Stimulated activated CD8-positive, alpha-beta memory T cell treated with anti-CD3 and anti-CD28 coated beads, Interleukin-7, amount 100 ng/mL, for 24 hours (primary cell): Measurements from ENCODE around the gene NFE2L3.
"Not testable (repeated sequence)": the region's sequence is repeated elsewhere in the genome, so short reads cannot be mapped to it uniquely, and the experiment has no call there.

ENCODE experiments used
- DNase-seq: peaks from one replicate; pipeline ENCODE4 v3.0.0-alpha.2; 2020; ENCODE audit warnings: low read depth

The NFE2L3 gene, protein sequence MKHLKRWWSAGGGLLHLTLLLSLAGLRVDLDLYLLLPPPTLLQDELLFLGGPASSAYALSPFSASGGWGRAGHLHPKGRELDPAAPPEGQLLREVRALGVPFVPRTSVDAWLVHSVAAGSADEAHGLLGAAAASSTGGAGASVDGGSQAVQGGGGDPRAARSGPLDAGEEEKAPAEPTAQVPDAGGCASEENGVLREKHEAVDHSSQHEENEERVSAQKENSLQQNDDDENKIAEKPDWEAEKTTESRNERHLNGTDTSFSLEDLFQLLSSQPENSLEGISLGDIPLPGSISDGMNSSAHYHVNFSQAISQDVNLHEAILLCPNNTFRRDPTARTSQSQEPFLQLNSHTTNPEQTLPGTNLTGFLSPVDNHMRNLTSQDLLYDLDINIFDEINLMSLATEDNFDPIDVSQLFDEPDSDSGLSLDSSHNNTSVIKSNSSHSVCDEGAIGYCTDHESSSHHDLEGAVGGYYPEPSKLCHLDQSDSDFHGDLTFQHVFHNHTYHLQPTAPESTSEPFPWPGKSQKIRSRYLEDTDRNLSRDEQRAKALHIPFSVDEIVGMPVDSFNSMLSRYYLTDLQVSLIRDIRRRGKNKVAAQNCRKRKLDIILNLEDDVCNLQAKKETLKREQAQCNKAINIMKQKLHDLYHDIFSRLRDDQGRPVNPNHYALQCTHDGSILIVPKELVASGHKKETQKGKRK

DNA sequence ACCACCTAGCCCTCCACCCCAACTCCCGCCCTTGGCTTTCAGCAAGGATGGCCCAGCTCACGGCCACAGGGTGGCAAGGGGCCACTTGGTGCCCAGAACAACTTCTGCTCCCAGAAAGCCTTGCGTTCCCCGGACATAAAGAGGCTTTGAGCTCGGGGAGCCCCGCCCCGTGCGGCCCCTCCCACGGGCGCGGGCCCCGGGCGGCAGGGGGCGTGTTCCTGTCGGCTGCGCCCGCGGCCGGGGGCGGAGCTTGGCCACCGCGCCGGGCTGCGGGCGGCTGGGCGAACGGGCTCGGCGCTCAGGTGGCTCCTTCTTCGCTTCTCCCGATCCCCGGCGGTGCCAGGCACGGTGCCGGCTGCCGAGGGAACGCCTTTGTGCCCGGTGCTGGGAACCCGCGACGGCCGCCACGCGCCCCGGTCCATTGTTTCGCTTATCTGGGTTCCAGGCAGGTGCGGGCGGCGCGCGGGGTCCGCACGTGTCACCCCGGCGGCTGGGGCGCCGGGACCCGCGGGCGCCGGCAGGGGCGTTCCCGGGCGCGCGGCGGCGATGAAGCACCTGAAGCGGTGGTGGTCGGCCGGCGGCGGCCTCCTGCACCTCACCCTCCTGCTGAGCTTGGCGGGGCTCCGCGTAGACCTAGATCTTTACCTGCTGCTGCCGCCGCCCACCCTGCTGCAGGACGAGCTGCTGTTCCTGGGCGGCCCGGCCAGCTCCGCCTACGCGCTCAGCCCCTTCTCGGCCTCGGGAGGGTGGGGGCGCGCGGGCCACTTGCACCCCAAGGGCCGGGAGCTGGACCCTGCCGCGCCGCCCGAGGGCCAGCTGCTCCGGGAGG, at the start of gene NFE2L3:
Gene NFE2L3, plus strand, starts transcription at position 246 of the 829 bp plus-strand sequence. Its CDS starts 301 bp downstream, at position 547.
- DNase-seq: no peak

DNA sequence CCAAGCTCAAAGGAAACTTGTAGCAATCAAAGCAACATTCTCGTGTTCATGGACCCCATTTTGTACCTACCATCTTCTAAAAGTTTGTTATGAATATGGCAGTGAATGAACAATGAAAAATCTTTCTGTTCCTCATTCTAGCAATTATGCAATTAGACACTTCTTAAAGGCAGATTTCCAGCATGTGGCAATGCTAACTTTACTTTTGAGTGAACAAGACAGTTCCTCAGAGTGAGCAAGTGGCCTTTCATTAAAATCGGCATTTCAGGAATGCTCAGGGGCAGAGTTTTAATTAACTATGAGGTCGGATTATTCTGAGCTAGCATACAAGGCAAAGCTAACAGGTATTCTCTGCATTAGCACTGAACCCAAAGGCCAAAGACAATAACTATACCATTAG, 48.4 kb upstream of the NFE2L3 start:
- DNase-seq: no peak

DNA sequence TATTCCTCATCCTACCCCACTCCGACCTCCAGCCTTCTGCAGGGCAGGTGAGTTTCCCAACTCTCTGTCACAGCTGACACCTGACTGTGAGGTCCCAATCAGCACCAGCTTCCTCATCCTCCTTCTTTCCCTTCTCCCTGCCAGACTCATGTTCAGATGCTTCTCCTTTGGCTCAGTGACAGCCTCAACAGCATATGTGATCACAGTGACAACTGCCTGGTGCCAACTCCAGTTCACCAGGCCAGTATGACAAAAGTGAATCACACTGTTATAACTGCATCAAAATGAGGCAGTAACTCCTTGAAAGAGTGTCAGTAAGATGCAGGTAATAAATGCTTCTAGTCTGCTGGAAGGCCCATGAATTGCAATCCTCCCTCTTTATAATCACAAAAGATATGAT, 46.8 kb upstream of the NFE2L3 start:
- no peak for DNase-seq

DNA sequence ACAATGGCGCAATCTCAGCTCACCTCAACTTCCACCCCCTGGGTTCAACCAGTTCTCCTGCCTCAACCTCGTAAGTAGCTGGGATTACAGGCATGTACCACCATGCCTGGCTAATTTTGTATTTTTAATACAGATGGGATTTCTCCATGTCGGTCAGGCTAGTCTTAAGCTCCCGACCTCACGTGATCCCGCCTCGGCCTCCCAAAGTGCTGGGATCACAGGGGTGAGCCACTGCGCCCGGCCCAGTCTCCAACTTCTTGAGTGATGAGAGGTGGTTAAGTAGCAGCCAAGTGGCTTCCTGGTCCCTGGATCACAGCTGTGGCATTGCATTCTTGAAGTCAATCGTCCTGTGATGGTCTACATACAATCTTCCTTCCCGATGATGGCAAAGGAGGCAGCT, 46.1 kb upstream of the NFE2L3 start:
- DNase-seq: no peak

DNA sequence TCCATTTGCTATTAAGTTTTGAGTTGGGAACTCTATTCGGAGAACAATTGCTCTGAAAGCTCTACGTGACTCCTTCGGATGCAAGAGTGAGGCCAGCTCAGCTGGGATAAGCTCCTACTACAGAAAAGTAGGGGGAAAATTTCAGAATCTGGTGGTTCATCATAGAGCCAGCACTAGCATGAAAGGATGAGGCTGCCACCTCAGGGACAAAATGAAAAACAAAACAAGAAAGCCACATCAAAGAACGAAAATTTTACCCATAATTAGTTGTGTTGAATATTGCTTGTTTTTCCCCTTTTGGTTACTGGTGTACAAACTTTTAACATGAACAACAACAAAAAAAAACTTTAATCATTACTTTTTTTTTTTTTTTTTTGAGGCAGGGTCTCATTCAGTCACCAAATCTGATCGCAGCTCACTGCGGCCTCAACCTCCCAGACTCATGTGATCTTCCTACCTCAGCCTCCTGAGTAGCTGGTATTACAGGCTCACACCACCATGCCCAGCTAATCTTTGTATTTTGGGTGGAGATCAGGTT, 39.7 kb upstream of the NFE2L3 start:
- no peak for DNase-seq

DNA sequence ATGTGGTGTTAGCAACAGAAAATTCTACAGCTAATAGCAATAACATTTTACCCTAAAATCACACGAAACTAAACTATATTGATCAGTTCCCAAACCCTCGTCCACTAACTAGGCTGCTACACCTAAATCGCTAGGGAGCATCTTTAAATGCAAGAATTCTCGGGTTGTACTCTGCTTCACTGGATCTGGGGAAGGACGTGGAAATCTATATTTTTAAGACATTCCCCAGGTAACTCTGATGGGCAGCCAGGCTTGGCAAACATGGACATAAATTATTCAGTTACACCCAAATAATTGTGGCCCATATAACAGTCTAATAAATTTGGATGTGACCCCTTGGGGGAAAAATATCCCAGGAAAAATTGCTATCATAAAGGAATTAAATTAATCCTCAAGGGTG, 36.3 kb upstream of the NFE2L3 start:
- no peak for DNase-seq

DNA sequence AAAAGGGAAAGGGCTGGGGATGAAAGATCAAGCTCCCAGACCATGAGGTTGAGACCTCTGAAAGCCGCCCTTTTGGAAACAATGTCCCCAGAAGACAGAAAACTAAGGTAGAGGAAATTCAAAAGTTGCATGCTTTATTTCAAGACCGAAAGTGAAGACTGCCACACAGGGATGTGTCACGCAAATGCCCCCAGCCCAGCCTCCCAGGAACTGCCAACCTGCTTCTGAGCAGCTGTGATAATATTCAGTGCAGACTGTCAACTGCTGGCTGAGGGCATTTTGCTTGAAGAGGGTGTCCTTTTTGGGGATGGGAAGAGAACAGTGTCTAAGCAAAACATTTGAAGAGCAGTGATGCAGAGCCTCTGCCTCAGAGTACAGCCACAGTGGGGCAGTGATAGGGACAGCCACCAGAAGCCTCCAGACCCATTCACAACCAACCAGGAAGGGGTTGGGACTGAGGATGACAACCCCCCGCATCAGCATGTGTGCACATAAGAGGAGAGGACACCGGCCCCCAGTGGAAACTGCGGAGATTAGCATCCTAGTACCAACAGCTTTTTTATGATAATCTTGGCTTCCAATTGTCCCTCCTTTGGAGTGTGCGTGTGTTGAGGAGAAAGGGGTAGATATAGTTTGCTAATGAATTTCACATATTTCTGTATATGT, 34.7 kb upstream of the NFE2L3 start:
- DNase-seq: no peak

DNA sequence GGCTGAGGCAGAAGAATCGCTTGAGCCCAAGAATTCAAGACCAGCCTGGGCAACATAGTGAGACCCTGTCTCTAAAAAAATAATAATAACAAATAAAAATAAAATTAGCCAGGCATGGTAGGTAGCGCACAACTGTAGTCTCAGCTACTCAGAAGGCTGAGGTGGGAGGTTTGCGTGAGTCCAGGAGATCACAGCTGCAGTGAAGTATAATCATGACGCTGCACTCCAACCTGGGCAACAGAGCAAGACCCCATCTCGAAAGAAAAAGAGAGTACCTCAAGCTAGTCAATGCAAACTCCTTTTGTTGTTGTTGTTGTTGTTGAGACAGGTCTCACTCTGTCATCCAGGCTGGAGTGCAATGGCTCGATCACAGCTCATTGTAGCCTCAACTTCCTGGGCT, 34.0 kb upstream of the NFE2L3 start:
- DNase-seq: no peak

DNA sequence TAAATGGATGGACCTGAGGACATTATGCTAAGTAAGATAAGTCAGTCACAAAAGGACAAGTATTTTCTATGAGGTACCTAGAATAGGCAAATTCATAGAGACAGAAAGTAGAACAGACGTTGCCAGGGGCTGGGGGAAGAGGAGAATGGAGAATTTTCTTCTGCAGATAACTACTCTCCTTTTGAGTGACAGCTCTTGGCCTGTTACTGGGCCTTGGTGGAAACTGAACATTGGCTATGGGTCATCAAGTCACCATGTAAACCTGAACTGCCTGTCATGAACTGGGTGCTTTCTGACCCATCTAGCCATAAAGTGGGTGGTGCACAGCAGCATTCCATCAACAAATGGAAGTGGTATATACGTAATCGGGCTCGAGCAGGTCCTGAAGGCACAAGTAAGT, 29.3 kb upstream of the NFE2L3 start:
- DNase-seq: no peak

DNA sequence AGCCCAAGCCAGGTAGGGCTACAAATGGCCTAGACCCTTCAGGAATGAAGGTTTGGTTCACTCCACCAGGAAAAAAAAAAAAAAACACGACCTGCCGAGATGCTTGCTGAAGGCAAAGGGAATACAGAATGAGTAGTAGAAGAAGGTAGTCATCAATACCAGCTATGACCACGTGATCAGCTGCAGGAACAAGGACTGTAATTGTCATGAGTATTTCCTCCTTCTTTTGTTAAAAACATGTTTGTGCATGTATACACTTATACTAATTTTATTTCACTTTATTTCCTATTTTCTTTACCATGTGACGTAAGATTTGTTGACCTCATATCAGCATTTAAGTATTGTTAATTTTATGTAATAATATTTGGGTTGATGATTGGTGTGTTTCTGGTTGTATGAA, 27.2 kb upstream of the NFE2L3 start:
- DNase-seq: not testable (repeated sequence)

DNA sequence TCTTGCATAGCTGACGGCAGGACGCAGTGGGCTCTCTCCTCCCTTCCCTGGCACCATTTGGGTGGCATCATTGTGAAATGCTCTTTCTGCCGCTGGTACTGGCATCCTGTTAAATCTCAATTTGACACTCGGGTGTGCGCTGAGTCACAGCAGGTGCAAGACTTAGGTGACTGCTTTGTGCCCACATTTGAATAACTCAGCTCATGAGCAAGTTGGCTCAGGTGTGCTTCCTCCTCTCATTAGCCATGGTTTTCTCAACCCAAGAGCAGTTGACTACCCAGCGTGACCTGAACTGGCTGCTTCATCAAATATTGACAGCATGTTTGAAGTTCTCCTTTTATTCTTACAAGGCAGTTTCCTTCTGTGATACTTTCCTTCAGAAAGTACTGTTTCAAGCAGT, 24.6 kb upstream of the NFE2L3 start:
- DNase-seq: no peak

DNA sequence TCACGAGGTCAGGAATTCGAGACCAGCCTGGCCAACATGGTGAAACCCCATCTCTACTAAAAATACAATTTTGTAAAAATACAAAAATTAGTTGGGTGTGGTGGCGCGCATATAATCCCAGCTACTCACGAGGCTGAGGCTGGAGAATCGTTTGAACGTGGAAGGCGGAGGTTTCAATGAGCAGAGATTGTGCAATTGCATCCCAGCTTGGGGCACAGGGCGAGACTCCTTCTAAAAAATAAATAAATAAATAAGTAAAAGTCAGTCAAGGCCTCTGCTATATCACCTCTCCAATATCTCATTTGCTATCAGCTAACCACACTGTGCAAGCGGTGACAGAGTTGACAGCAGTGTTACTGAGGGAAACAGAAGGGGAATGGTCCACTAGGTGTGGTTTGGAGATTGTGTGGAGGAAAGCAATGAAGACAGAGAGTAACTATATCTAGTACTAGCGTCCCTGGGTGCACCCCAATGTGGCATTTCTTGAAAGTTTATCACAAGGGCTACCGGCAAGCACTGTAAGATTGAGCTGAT, 20.9 kb upstream of the NFE2L3 start:
- no peak for DNase-seq

DNA sequence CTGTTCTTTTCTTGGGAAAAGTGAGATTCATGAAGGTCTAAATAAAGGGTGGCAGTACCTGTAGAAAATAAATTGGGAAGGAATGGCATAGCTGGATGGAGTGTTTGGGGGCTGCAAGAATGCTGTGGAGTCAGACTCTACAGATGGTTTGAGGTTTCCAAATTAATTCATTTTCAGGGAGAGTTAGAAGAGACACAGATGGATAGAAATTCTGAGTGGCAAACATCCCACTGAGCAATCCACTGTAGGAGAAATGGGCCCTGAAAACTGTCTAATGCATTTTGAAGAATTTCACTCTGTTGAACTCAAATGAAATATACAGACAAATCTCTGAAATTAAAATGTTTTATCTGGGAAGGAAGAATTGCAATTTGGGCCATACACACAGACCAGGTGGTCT, 16.9 kb upstream of the NFE2L3 start:
- DNase-seq: no peak

DNA sequence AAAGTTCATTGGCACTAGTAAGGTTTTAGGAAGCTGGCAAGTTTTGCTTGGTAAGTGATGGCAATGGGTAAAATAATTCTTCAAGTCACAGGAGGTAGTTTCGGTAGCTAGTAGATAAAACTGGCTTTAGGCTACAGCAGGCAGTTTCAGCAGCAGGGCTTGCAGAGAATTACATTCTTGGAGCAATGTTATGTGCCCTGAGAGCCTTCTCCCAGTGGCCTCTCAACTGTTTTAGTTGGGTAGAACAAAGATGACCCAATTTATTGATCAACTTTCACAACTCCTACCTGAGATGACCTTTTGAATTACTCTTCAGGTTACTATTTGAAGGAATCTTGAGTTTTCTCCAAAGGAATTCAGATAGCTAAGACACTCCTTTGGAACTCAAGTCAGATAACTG, 16.4 kb upstream of the NFE2L3 start:
- DNase-seq: no peak

DNA sequence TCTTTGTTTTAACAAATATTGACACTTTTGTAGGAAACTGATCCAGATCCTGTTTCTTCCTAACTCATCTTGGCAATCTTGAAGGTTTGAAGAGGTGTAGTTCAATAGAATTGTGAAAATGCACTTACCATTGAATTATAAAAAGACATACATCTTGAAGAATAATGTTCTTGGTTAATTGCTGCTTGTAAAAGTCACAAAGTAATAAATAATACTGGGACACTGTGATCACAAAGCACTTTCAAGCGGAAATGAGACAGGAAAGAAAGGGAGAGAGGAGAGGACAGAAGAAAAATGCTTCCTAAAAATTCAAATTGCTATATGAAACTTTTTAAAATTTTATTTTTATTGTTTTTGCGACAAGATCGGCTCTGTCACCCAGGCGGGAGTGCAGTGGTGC, 15.2 kb upstream of the NFE2L3 start:
- DNase-seq: no peak

DNA sequence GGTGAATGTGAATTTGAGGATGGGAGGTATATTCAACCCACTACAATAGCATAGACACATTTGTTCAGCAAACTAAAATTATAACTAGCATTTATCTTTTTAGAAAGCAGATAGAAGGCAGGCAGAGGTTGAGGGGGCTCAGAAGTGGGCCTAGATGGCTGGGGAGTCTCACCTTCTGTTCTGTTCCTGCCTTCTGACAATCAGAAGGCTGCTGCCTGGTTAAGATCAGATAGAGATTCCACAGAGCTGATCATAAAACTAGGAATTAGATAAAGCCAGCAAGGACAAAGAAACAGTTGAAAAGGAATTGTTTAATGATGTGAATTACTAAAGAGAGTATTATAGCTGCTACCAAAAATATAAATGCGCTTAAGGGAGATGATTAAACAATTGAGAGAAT, 11.6 kb upstream of the NFE2L3 start:
- DNase-seq: no peak

DNA sequence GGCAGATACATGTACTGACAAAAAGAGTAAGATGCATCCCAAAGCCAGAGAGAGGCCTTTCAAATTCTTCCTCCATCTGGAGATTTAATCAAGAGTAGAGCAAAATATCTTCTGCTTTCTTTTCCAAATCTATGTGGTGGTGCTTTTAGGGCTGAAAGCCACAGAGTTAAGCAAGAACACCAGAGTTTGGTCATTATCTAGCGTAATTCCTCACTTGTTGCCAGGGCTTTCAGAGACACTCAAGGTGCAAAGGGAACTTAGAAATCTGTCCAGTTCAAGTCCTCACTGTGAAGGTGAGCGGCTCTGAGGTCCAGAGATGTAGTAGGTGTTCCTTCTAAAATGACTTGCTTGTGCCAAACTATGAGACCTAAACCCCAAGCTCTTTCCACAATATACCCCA, 10.9 kb upstream of the NFE2L3 start:
- no peak for DNase-seq

DNA sequence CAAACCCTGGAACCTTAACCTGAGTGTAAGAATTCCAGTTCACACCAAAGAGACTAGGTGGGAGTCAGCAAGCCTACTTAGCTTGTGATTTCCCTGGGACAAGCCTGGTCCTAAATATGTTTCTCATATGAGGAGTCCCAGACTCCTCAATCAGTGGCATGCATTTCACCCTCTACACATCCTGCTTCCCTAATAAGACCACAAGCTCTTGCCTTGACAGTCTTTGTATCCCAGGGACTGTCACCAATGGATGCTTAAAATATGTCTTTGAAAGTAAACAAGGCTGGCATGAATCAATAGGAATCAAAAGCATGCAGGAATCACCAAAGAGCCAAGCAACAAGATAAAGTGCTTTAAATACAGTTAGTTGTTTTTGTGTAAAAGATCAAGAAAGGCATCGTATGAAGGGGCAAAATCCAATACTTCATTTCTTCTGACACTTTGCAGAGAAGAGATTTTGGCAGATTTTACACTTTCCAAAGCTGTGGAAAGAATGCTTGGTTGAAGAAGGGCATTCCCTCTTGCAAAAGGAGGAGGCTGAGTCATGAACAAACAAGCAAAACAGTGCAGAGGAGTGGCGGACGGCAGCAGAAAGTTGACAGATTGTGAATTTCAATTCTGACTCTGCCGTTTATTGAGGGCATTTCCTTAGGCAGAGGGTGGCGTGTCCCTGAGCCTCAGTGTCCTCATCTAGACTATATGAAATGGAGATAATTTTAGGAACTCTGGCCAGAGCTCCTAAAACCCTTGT, 8.5 kb upstream of the NFE2L3 start:
- no peak for DNase-seq

DNA sequence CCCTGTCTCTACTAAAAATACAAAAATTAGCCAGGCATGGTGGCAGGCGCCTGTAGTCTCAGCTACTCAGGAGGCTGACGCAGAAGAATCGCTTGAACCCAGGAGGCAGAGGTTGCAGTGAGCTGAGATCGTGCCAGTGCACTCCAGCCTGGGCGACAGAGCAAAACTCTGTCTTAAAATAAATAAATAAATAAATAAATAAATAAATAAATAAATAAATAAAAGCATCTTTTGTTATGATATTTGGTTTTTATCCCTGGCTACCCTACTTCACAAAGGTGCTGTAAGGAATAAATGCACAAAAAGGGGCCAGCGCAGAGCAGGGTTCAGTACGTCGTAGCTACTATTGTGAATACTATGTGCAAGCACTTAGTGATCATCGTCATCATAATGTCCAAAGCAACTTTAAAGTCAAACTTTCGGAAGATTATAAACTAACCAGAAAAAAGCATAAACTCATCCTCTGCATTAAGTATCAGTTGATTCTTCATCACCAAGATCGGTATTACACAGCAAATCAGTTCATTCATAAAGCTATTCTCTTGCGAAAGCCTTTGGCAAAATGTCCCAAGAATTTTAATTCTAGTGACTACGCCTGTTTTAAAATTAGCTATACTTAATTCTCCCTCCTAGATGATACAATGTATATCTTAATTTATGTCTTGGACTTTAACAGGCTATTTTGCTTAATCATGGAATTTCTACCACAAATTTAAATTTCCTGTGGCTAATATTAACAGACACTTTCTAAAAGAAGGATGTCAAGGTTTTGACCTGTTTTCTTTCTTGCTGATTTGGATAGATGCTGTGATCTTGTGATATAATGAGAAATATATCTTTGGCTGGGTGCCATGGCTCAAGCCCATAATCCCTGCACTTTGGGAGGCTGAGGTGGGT, 7.6 kb upstream of the NFE2L3 start:
- DNase-seq: no peak

DNA sequence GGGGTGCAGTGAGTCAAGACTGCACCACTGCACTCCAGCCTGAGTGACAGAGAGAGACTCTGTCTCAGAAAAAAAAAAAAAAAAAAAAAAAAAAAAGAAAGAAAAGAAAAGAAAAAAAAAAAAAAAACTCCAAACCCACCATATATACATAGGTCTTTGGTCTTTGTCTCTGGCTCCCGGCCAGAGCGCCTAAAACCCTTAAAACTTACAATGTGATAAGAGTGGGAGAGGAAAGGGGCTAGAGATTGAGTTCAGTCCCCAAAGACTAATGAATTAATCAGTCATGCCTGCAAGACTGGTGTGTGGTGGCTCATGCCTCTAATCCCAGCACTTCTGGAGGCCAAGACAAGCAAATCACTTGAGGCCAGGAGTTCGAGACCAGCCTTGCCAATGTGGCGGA, 6.8 kb upstream of the NFE2L3 start:
- DNase-seq: no peak
